Sigmoid colon (tissue), 7 donors: ENCODE measurements around the gene SPTLC2. TPM values are rescaled to one million over a fixed set of nuclear protein-coding genes. Genes with fewer than 3 reads are reported as not detected.

Experiments used
- DNase-seq: peaks from one replicate; pipeline ENCODE4 v3.0.0-alpha.2; 2019
- H3K27ac ChIP-seq, 4 donors: fragments of 200-600 bp; sonication (generic); one replicate each; pipeline ENCODE4 v1.5.1; 2016 to 2019; ENCODE audit warnings: mild to moderate bottlenecking in 1 of 4
- H3K27me3 ChIP-seq, 3 donors: fragments of 200-600 bp; sonication (generic); one replicate each; pipeline ENCODE4 v1.5.1; 2019; ENCODE audit warnings: mild to moderate bottlenecking in 1 of 3
- H3K36me3 ChIP-seq, 4 donors: fragments of 200-600 bp; sonication (generic); one replicate each; pipeline ENCODE4 v1.5.1; 2016 to 2019
- H3K4me1 ChIP-seq, 4 donors: fragments of 200-600 bp; sonication (generic); one replicate each; pipeline ENCODE4 v1.5.1; 2017 to 2019
- H3K4me3 ChIP-seq, 4 donors: fragments of 200-600 bp; sonication (generic); one replicate each; pipeline ENCODE4 v1.5.1; 2017 to 2019; ENCODE audit warnings: mild to moderate bottlenecking in 2 of 4, moderate library complexity in 1 of 4
- H3K9me3 ChIP-seq, 4 donors: fragments of 200-600 bp in 3 of 4; sonication (generic) in 3 of 4; one replicate each; pipeline versions ENCODE4 v1.5.1 to v1.6.1; 2013 to 2019
- EP300 ChIP-seq, 4 donors: sonication (generic); formaldehyde crosslinking; IDR thresholded peaks; one replicate each; pipeline ENCODE4 v1.6.1; 2017; ENCODE audit warnings: antibody characterized with exemption in 4 of 4
- POLR2A ChIP-seq, 2 donors: fragments of 450-650 bp; IDR thresholded peaks; one replicate each; pipeline ENCODE4 v1.6.1; 2016; ENCODE audit warnings: antibody characterized with exemption in 2 of 2, mild to moderate bottlenecking in 2 of 2, moderate library complexity in 2 of 2
- POLR2AphosphoS5 ChIP-seq, 4 donors: sonication (generic); formaldehyde crosslinking; IDR thresholded peaks; one replicate each; pipeline ENCODE4 v1.6.1; 2017; ENCODE audit warnings: antibody characterized with exemption in 4 of 4
- WGBS, 2 donors: extraction: QIAGEN DNeasy Blood & Tissue Kit; methylation state at CpG; one replicate each; pipeline ENCODE4 v1.1.7; 2013; 5-methylcytosine and 5-hydroxymethylcytosine counted together
- intact Hi-C: fragments of 100-400 bp; cut with DNase I; formaldehyde crosslinking; loops from one replicate; pipeline ENCODE4 v1.15.1; 2023
- polyA plus RNA-seq, 3 donors: library from polyadenylated mRNA; stranded (reverse); fragments of 200-250 nt; gene quantifications; one replicate each; pipeline ENCODE4 v1.2.3, GENCODE V29; 2013
- total RNA-seq, 4 donors: library from RNA; depleted of rRNA; stranded (reverse); fragments of >200 nt; gene quantifications; one replicate each; pipeline ENCODE4 v1.1.0, GENCODE V29; 2016
- TF ChIP-seq, protein P1 (sequence below), 4 experiments: fragments of 450-650 bp in 3 of 4; fragments of 200-600 bp in 1 of 4; IDR thresholded peaks; one replicate each; pipeline ENCODE4 v1.5.1; 2016 to 2019; ENCODE audit warnings: antibody characterized with exemption in 4 of 4, mild to moderate bottlenecking in 3 of 4, moderate library complexity in 2 of 4
- donor health status: healthy with polysubstance abuse.
- donor health status: Bipolar disorder and iron deficiency.
- donor health status: healthy.

Gene SPTLC2
- total and polyA plus RNA-seq, 7 donors: 2.8 to 27.6 (median 14.6) TPM

GRCh38 chr14:77508249-77508648, 108.2 kb downstream of the SPTLC2 start:
- intact Hi-C loops: no loop called here
- peaks cover 7 to 40% (median 10%) of the 10 kb centered on the region in 4 donors for H3K36me3 ChIP-seq
- H3K27ac ChIP-seq: no peak overlapping the region
- 96 to 97% methylated on average over 4 of the region's 4 CpGs for WGBS, 2 donors
- H3K4me1 ChIP-seq: no peaks in the 10 kb centered on the region
- peaks cover 0 to 4% (median 0%) of the 10 kb centered on the region in 4 donors for H3K9me3 ChIP-seq
- no peak for DNase-seq
- no peak overlapping the region for H3K4me3 ChIP-seq
- TF ChIP-seq EP300 (IDR thresholded peaks at IDR 0.05): no peak
- TF ChIP-seq POLR2A (IDR thresholded peaks at IDR 0.05): no peak
- TF ChIP-seq POLR2AphosphoS5 (IDR thresholded peaks at IDR 0.05): no peak
- TF ChIP-seq, protein P1, sequence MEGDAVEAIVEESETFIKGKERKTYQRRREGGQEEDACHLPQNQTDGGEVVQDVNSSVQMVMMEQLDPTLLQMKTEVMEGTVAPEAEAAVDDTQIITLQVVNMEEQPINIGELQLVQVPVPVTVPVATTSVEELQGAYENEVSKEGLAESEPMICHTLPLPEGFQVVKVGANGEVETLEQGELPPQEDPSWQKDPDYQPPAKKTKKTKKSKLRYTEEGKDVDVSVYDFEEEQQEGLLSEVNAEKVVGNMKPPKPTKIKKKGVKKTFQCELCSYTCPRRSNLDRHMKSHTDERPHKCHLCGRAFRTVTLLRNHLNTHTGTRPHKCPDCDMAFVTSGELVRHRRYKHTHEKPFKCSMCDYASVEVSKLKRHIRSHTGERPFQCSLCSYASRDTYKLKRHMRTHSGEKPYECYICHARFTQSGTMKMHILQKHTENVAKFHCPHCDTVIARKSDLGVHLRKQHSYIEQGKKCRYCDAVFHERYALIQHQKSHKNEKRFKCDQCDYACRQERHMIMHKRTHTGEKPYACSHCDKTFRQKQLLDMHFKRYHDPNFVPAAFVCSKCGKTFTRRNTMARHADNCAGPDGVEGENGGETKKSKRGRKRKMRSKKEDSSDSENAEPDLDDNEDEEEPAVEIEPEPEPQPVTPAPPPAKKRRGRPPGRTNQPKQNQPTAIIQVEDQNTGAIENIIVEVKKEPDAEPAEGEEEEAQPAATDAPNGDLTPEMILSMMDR (IDR thresholded peaks at IDR 0.05): no peak
- H3K27me3 ChIP-seq: no peaks in the 10 kb centered on the region

GRCh38 chr14:77507762-77508161, 108.7 kb downstream of the SPTLC2 start:
- TF ChIP-seq EP300 (IDR thresholded peaks at IDR 0.05): no peak
- no peak for TF ChIP-seq POLR2A (IDR thresholded peaks at IDR 0.05)
- TF ChIP-seq, protein P1 (IDR thresholded peaks at IDR 0.05): no peak
- TF ChIP-seq POLR2AphosphoS5 (IDR thresholded peaks at IDR 0.05): no peak
- Histone ChIP-seq H3K27me3 (no peaks in the 10 kb centered on the region), H3K27ac (no peak overlapping the region), H3K4me1 (no peaks in the 10 kb centered on the region), H3K36me3 (peaks cover 7 to 40% (median 10%) of the 10 kb centered on the region in 4 donors), H3K9me3 (peaks cover 0 to 4% (median 1%) of the 10 kb centered on the region in 4 donors), H3K4me3 (no peak overlapping the region)
- no peak for DNase-seq
- 98 to 99% methylated on average over 3 of the region's 3 CpGs for WGBS, 2 donors
- intact Hi-C loops: no loop called here

DNA sequence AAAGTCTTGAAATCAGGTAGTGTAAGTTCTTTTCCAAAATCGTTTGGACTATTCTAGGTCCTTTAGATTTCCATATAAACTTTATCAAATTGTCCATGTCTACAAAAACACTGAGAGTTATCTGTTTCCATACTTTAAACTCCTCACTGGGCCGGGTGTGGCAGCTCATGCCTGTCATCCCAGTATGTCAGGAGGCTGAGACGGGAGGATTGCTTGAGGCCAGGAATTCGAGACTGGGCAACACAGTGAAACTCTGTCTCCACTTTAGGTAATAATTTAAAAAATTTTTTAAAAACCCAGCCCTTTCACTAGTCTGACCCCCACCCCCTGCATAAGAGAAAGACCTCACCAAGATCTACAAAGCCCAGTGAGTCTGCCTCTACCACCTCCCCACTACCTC, 111.4 kb downstream of the SPTLC2 start:
- H3K9me3 ChIP-seq: peaks cover 0 to 4% (median 1%) of the 10 kb centered on the region in 4 donors
- H3K4me3 ChIP-seq: no peak overlapping the region
- peaks cover 0 to 18% (median 4%) of the 10 kb centered on the region in 4 donors for H3K36me3 ChIP-seq
- WGBS, 2 donors: 71 to 80% methylated on average over 4 of the region's 4 CpGs
- intact Hi-C loops: no loop called here
- TF ChIP-seq, protein P1 (IDR thresholded peaks at IDR 0.05): no peak
- no peak for TF ChIP-seq EP300 (IDR thresholded peaks at IDR 0.05)
- TF ChIP-seq POLR2AphosphoS5 (IDR thresholded peaks at IDR 0.05): no peak
- no peak for TF ChIP-seq POLR2A (IDR thresholded peaks at IDR 0.05)
- DNase-seq: no peak
- no peaks in the 10 kb centered on the region for H3K4me1 ChIP-seq
- no peak overlapping the region for H3K27ac ChIP-seq
- H3K27me3 ChIP-seq: peaks cover 0 to 6% (median 4%) of the 10 kb centered on the region in 3 donors

DNA sequence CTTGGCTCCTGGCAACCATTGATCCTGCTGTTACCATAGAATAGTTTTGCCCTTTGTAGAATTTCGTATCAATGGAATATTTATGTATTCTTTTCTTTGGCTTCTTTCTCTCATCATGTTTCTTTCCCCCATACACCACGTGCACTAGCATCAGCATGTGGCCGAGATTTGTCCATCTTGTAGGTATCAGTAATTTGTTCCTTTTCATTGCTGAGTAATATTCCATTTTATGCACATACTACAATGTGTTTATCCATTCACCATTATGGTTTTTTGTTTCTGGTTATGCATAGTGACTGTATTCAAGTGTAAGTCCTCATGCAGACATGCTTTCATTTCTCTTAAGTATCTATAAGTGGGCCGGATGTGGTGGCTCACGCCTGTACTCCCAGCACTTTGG, 113.3 kb downstream of the SPTLC2 start:
- intact Hi-C loops: no loop called here
- no peak for TF ChIP-seq EP300 (IDR thresholded peaks at IDR 0.05)
- TF ChIP-seq POLR2A (IDR thresholded peaks at IDR 0.05): no peak
- Histone ChIP-seq H3K27me3 (peaks cover 15 to 25% (median 22%) of the 10 kb centered on the region in 3 donors), H3K9me3 (peaks cover 0 to 4% (median 1%) of the 10 kb centered on the region in 4 donors), H3K36me3 (peaks cover 0 to 6% (median 3%) of the 10 kb centered on the region in 4 donors), H3K27ac (no peak overlapping the region), H3K4me3 (no peak overlapping the region), H3K4me1 (peaks cover 0 to 13% (median 12%) of the 10 kb centered on the region in 4 donors)
- no peak for DNase-seq
- 97 to 98% methylated on average over 5 of the region's 5 CpGs for WGBS, 2 donors

DNA sequence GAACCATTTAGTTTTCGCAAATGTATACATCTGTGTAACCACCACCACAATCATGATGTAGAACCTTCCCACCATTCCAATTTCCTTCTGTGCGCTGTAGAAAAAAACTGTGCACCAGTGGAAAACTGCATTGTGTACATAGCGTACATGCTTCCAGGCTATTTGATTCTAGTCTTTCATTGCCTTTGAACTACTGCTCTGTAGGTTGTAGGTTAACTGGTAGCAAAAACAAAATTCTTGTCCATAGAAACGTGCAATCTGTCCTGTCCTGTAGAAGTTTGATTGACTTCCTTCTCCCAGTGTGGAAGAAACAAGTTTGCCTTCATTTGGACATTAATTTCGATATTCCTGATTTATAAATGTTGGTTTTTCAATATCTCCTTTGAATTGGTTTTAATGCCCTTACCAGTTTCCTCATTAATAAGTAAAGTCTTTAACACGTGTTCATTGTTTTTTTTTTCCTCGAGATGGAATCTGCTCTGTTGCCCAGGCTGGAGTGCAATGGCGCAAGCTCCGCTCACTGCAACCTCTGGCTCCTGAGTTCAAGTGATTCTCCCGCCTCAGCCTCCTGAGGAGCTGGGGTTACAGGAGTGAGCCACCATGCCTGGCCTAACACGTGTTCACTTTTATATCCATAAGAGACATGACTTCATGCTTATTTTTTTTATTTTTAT, 114.2 kb downstream of the SPTLC2 start:
- intact Hi-C loops: no loop called here
- Histone ChIP-seq H3K4me1 (peaks cover 0 to 17% (median 16%) of the 10 kb centered on the region in 4 donors), H3K4me3 (no peak overlapping the region), H3K27me3 (peaks cover 18 to 34% (median 26%) of the 10 kb centered on the region in 3 donors), H3K9me3 (peaks cover 0 to 4% (median 1%) of the 10 kb centered on the region in 4 donors), H3K36me3 (no peaks in the 10 kb centered on the region), H3K27ac (no peak overlapping the region)
- TF ChIP-seq, protein P1 (IDR thresholded peaks at IDR 0.05): no peak
- TF ChIP-seq POLR2A (IDR thresholded peaks at IDR 0.05) (no peak), EP300 (IDR thresholded peaks at IDR 0.05) (no peak), POLR2AphosphoS5 (IDR thresholded peaks at IDR 0.05) (no peak)
- WGBS, 2 donors: 43 to 74% methylated on average over 11 of the region's 11 CpGs
- DNase-seq: no peak
